ENCODE results near the gene UBE2E2.

Gene UBE2E2

GRCh38 chr3:23489300-23490158 lies 286.4 kb downstream of the UBE2E2 start:
- no peak for DNase-seq

DNA sequence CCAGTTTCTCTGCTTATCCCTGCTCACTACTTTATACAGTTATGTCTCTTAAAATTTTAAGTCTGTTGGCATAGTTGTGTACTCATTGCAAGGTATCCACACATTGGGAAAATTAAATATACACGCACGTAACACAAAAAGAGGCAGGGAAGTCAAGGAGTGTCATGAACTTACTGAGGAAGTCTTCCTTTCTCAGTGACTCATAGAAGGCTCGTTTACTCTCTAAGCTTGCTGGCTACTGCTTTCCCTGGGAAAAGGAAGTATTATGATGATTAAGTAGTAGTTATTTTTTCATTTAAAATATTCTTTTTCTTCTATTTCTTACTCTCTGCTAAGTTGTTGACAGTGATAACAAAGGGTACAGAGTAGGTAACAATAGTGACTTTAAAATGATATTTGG lies 287.3 kb downstream of the UBE2E2 start:
- no peak for DNase-seq

GRCh38 chr3:23492057-23492456 lies 288.9 kb downstream of the UBE2E2 start:
- no peak for DNase-seq

- no peak for DNase-seq
Observed at GRCh38 chr3:23493889-23494288, 290.8 kb downstream of the UBE2E2 start.

- no peak for DNase-seq
Observed at GRCh38 chr3:23494967-23495366, 291.8 kb downstream of the UBE2E2 start.

DNA sequence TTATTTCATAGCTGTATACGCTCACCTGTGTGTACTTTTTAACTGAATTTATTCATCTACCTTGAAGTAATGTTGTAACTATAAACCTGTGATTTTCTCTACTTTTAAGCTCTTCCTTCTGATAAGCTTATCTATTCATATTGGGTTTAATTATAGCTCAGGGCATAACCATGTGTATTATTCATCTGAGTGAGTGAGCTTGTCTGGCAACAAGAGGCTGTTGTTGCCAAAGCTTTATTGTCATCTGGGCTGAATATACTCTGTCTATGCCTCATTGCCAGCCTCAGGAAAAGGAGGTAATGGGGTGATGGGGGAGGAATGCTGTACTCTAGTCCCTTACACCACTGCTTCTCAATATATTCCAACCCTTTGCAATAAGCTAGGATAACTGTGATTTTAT lies 292.4 kb downstream of the UBE2E2 start:
- DNase-seq, result no peak

- no peak for DNase-seq
Observed at GRCh38 chr3:23496165-23496564, 293.0 kb downstream of the UBE2E2 start.

- DNase-seq, result no peak
Observed at GRCh38 chr3:23497156-23497555, 294.0 kb downstream of the UBE2E2 start.

DNA sequence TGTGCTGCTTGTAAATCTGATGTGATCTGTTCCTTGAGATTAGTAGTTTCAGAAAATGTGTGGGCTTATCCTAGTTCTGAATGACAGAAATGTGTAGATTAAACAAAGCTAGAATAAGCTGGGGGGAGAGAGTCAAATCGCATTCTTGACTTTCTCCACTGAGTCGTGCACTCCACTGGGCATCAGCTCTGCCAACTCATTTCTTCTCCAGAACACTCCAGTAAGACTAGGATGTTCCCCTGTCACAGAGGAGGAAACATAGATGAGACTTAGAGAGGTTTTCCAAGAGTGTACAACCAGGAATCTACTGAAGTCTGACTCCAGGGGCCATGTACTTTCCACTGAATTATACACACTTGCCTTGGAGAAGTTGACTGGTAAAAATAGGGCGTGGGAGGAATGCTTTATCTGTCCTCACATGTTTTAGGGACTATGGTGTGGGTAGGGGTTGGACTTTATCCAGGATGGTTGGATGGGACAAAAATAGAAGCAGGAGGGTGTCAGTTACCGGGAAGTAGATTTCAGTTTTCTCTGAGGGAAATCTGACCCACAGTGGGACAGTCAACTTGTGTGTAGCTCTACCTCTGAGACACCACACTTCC lies 298.2 kb downstream of the UBE2E2 start:
- DNase-seq, result no peak

- DNase-seq, result peak; percentile 4
Observed at GRCh38 chr3:23508464-23508863, 305.3 kb downstream of the UBE2E2 start.

DNA sequence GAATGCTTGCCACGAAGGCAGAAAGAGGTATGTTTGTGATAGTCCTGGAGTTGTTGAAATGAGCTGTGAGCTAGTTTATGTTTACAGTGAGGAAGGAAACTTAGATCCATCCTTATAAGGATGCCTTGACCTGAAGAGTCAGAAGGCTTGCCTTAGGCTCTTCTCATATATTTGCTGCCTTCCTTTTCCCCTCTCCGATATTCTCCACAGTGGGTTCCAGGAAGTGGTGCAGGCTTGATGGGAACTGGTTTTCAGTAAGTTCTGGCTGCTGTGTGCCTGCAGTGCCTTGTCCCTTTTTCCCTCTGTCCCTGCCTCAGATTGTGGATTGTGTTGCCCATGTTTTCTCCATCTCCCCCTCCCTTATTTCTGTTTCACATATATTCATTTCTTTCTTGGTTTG lies 315.3 kb downstream of the UBE2E2 start:
- DNase-seq, result peak; percentile 9

DNA sequence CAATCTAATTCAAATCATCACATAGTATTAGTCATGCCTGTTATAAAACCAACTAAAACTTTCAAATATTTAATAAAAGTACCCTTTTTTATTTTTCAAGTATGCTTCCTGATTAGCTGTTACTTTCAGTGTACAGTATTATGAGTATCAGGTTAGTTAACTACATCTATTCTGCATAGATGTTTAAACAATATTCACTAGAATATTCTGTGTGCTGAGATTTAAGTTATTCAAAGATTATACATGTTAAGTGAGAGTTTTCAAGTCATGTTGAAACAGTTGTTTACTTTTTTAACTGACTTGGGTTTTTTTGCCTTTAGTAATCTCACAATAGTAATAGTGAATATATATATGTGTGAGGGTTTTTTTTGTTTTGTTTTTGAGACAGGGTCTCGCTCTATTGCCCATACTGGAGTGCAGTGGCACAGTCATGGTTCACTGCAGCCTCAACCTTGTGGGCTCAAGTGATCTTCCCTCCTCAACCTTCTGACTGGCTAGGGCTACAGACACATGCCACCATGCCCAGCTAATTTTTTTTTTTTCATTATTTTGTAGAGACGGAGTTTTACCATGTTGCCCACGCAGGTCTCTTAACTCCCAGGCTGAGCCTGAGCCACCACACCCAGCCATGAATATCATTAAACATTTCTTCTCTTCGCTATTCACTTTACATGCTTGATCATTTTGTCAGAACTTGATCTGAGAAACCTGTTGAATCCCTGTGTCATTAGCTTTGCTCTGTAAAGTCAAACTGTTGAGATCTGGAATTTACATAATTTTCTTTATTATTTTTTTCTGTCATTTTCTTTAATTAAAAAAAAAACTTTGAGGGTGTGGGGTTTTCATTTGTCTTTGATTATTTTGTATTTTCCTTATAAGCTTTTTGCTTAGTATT lies 316.4 kb downstream of the UBE2E2 start:
- DNase-seq, result no peak

GRCh38 chr3:23527326-23527725 lies 324.2 kb downstream of the UBE2E2 start:
- no peak for DNase-seq

DNA sequence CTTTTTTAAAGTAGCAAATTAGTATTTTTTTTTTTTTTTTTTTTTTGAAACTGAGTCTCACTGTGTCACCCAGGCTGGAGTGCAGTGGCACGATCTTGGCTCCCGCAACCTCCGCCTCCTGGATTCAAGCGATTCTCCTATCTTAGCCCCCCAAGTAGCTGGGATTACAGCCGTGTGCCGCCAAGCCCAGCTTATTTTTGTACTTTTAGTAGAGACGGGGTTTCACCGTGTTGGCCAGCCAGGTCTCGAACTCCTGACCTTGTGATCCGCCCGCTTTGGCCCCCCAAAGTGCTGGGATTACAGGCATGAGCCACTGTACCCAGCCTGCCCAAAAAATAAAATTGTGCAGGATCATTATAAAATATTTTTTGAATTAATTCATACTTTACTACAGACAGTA lies 330.5 kb downstream of the UBE2E2 start:
- no peak for DNase-seq

- DNase-seq, result no peak
Observed at GRCh38 chr3:23533996-23534395, 330.9 kb downstream of the UBE2E2 start.

GRCh38 chr3:23537101-23537551 lies 334.0 kb downstream of the UBE2E2 start:
- no peak for DNase-seq

DNA sequence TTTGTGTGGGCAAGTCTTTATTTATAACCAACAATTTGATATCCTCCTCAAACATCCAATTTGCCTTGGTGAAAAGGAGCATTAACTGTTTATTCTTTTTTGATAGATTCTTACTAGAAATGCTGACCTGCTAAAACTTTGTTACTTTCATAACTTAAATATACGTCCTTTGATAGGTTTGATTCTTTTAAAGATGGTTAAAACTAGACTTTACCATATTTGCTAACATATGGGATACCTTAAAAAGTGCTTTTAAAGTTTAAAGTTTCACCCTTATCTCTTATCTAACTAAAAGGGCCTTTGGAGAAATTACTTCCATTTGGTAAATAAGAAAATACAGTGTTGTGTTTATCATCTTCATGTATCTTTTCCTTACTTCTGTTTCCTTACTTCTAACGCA lies 336.1 kb downstream of the UBE2E2 start:
- no peak for DNase-seq

DNA sequence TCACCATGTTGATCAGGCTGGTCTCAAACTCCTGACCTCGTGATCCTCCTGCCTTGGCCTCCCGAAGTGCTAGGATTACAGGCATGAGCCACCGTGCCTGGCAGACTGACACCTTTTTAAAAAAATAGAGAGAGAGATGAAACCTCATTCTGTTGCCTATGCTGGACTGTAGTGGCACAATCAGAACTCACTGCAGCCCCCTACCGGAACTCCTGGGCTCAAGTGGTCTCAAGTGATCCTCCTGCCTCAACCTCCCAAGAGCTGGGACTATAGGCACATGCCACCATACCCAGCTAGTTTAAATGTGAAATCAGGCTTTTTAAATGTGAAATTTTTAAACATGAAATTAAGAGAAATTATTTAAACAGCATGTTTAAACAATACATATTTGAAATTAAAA lies 337.5 kb downstream of the UBE2E2 start:
- DNase-seq, result no peak

DNA sequence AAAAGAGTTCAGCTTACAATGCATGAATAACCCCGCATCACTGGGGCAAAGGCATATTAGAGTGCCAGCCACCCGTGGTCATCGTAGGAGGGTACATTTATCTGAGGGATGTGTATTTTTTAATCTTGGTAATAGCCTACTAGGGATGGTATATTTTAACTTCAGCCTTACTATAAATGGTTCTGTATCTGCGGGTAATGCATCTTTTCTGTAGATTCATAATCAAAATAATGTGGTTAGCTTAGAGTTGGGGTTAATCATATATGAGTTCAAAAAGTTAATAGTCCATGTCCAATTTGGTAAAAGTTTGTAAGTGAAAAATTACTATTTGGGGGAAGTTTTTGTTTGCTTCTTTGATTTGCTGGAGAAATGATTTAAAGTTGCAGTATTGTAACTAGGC lies 339.0 kb downstream of the UBE2E2 start:
- DNase-seq, result no peak

DNA sequence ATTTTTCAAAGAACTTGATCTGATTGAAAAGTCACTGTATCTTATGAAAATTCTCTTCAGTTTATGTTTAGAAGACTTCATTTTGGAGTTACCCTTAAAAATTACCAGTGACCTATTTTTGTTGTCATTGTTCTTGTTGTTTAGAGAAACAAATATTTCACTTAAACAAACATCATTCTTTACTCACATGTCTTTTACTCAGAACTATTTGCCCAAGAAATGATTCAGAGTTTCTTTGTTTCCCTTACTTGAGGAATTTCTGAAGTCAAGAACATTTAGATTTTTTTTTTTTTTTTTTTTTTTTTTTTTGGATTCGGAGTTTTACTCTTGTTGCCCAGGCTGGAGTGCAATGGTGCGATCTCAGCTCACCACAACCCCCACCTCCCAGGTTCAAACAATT lies 343.1 kb downstream of the UBE2E2 start:
- DNase-seq, result no peak

DNA sequence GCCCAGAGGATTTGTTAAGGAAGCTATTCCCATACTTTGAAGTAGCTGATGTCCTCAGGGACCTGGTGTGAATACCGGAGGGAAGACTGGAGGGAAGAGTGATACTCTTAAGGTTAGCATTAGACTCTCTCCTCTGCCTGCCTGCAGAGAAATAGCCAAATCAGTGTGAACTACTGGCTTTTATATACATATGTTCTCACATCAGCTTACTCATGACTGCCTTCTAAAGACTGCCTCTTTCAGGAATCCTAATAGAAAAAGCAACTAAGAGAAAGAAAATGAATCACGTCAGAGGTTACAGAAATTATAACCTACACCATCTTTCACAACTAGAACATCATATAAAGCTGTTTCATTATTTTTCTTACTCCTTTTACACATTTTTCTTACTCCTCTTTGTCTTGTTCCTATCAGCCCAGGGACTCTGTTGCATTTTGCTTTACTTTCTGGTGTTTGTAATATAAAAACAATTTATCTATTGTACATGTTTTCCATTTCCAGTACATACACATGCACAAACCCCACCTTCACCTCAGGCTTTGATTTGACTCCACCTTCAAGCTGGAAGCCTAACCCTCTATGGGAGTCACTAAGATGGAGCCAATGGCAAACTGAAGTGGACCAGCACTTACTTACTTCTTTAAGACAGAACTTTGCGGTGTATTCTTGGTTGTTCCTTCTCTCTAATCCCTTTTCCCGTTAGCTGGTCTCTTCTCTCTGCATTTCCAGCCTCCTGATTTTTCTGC lies 345.0 kb downstream of the UBE2E2 start:
- DNase-seq, result no peak

GRCh38 chr3:23548706-23549105 lies 345.6 kb downstream of the UBE2E2 start:
- DNase-seq, result no peak

All from DMS53 (cell line).